Mucosa of rectum (tissue), 2 donors: ENCODE measurements around the gene EPHA3.

ENCODE experiments used
- H3K27ac ChIP-seq, 2 donors: one replicate each; pipeline ENCODE4 v1.7.0; 2013; ENCODE audit warnings: inconsistent platforms in 2 of 2, low read depth in 2 of 2, low read length in 2 of 2
- H3K27me3 ChIP-seq, 2 donors: one replicate each; pipeline ENCODE4 v1.7.0; 2013; ENCODE audit warnings: low read length in 2 of 2; ENCODE audit not compliant: control insufficient read depth in 2 of 2, insufficient read depth in 2 of 2
- H3K36me3 ChIP-seq, 2 donors: one replicate each; pipeline ENCODE4 v1.7.0; 2013; ENCODE audit warnings: low read length in 2 of 2; ENCODE audit not compliant: control insufficient read depth in 2 of 2, insufficient read depth in 2 of 2
- H3K4me1 ChIP-seq, 2 donors: one replicate each; pipeline ENCODE4 v1.7.0; 2013; ENCODE audit warnings: low read length in 2 of 2, mild to moderate bottlenecking in 1 of 2; ENCODE audit not compliant: control insufficient read depth in 2 of 2, insufficient read depth in 2 of 2
- H3K4me3 ChIP-seq, 2 donors: one replicate each; pipeline ENCODE4 v1.7.0; 2013; ENCODE audit warnings: low read length in 2 of 2
- H3K9ac ChIP-seq, 2 donors: one replicate each; pipeline ENCODE4 v1.7.0; 2013; ENCODE audit warnings: low read length in 2 of 2, low read depth in 1 of 2, mild to moderate bottlenecking in 1 of 2
- H3K9me3 ChIP-seq, 2 donors: one replicate each; pipeline ENCODE4 v1.7.0; 2013; ENCODE audit warnings: low read length in 2 of 2; ENCODE audit not compliant: control insufficient read depth in 2 of 2
- donor health status: healthy.
- donor health status: Normal muscosa, but diverticular disease.

Gene EPHA3

GRCh38 chr3:89449086-89449485 lies 341.7 kb downstream of the EPHA3 start:
- Histone ChIP-seq H3K9ac (no peak overlapping the region), H3K27ac (no peak overlapping the region), H3K9me3 (no peaks in the 10 kb centered on the region), H3K4me3 (no peak overlapping the region), H3K4me1 (no peaks in the 10 kb centered on the region), H3K36me3 (no peaks in the 10 kb centered on the region), H3K27me3 (no peaks in the 10 kb centered on the region)

- no peak overlapping the region for H3K27ac ChIP-seq
- H3K9me3 ChIP-seq = no peaks in the 10 kb centered on the region
- H3K27me3 ChIP-seq = no peaks in the 10 kb centered on the region
- H3K36me3 ChIP-seq = no peaks in the 10 kb centered on the region
- no peaks in the 10 kb centered on the region for H3K4me1 ChIP-seq
- H3K4me3 ChIP-seq = no peak overlapping the region
- H3K9ac ChIP-seq = no peak overlapping the region
These were observed 344.6 kb downstream of the EPHA3 start for GRCh38 chr3:89452066-89452465.

- Histone ChIP-seq H3K4me1 (no peaks in the 10 kb centered on the region), H3K9me3 (no peaks in the 10 kb centered on the region), H3K4me3 (no peak overlapping the region), H3K36me3 (no peaks in the 10 kb centered on the region), H3K9ac (no peak overlapping the region), H3K27ac (no peak overlapping the region), H3K27me3 (no peaks in the 10 kb centered on the region)
These were observed 347.8 kb downstream of the EPHA3 start for GRCh38 chr3:89455240-89455639.

- H3K4me1 ChIP-seq = no peaks in the 10 kb centered on the region
- no peaks in the 10 kb centered on the region for H3K36me3 ChIP-seq
- no peak overlapping the region for H3K27ac ChIP-seq
- no peaks in the 10 kb centered on the region for H3K27me3 ChIP-seq
- no peak overlapping the region for H3K4me3 ChIP-seq
- H3K9ac ChIP-seq = no peak overlapping the region
- no peaks in the 10 kb centered on the region for H3K9me3 ChIP-seq
These were observed 360.5 kb downstream of the EPHA3 start for GRCh38 chr3:89467898-89468363.

- Histone ChIP-seq H3K27ac (no peak overlapping the region), H3K36me3 (no peaks in the 10 kb centered on the region), H3K9me3 (no peaks in the 10 kb centered on the region), H3K27me3 (no peaks in the 10 kb centered on the region), H3K4me3 (no peak overlapping the region), H3K4me1 (no peaks in the 10 kb centered on the region), H3K9ac (no peak overlapping the region)
These were observed 364.7 kb downstream of the EPHA3 start for GRCh38 chr3:89472101-89472500.

GRCh38 chr3:89474333-89475130 lies 367.1 kb downstream of the EPHA3 start:
- Histone ChIP-seq H3K36me3 (no peaks in the 10 kb centered on the region), H3K4me1 (no peaks in the 10 kb centered on the region), H3K27me3 (no peaks in the 10 kb centered on the region), H3K4me3 (no peak overlapping the region), H3K27ac (no peak overlapping the region), H3K9ac (no peak overlapping the region), H3K9me3 (no peaks in the 10 kb centered on the region)

- H3K27ac ChIP-seq = no peak overlapping the region
- no peaks in the 10 kb centered on the region for H3K4me1 ChIP-seq
- no peak overlapping the region for H3K9ac ChIP-seq
- no peaks in the 10 kb centered on the region for H3K27me3 ChIP-seq
- no peaks in the 10 kb centered on the region for H3K9me3 ChIP-seq
- no peak overlapping the region for H3K4me3 ChIP-seq
- H3K36me3 ChIP-seq = no peaks in the 10 kb centered on the region
These were observed 381.6 kb downstream of the EPHA3 start for GRCh38 chr3:89488800-89489580.

GRCh38 chr3:89490129-89490528 lies 382.7 kb downstream of the EPHA3 start:
- H3K4me3 ChIP-seq = no peak overlapping the region
- H3K27me3 ChIP-seq = no peaks in the 10 kb centered on the region
- no peaks in the 10 kb centered on the region for H3K36me3 ChIP-seq
- H3K27ac ChIP-seq = no peak overlapping the region
- H3K9ac ChIP-seq = no peak overlapping the region
- H3K9me3 ChIP-seq = no peaks in the 10 kb centered on the region
- no peaks in the 10 kb centered on the region for H3K4me1 ChIP-seq

GRCh38 chr3:89494734-89495133 lies 387.3 kb downstream of the EPHA3 start:
- H3K4me1 ChIP-seq = no peaks in the 10 kb centered on the region
- H3K4me3 ChIP-seq = no peak overlapping the region
- no peaks in the 10 kb centered on the region for H3K36me3 ChIP-seq
- no peaks in the 10 kb centered on the region for H3K9me3 ChIP-seq
- H3K27ac ChIP-seq = no peak overlapping the region
- no peaks in the 10 kb centered on the region for H3K27me3 ChIP-seq
- no peak overlapping the region for H3K9ac ChIP-seq

GRCh38 chr3:89503891-89504391 lies 396.5 kb downstream of the EPHA3 start:
- no peaks in the 10 kb centered on the region for H3K4me1 ChIP-seq
- H3K27me3 ChIP-seq = no peaks in the 10 kb centered on the region
- H3K36me3 ChIP-seq = no peaks in the 10 kb centered on the region
- H3K9me3 ChIP-seq = no peaks in the 10 kb centered on the region
- no peak overlapping the region for H3K4me3 ChIP-seq
- H3K27ac ChIP-seq = no peak overlapping the region
- no peak overlapping the region for H3K9ac ChIP-seq
